GM13976 (cell line): ENCODE measurements around the gene NAALADL2.
"Not testable (repeated sequence)": the region's sequence is repeated elsewhere in the genome, so short reads cannot be mapped to it uniquely, and the experiment has no call there.

Experiments used
- DNase-seq: peaks from one replicate; pipeline ENCODE4 v3.0.0; 2012; ENCODE audit warnings: low spot score
- in situ Hi-C: fragments of 300-500 bp; cut with MboI; formaldehyde crosslinking; loops from one replicate; pipeline ENCODE4 v1.12.0; 2022; ENCODE audit warnings: low sequenced_read_pairs, mixed read lengths, inconsistent platforms; ENCODE audit not compliant: unreplicated experiment
- TF ChIP-seq, protein P1 (sequence below): IDR thresholded peaks from 2 replicates; pipeline ENCODE4 v1.5.1; 2012; ENCODE audit warnings: borderline replicate concordance, mild to moderate bottlenecking; ENCODE audit not compliant: insufficient read depth; ENCODE audit errors: extremely low read depth, missing control alignments, control extremely low read depth

The NAALADL2 gene

DNA sequence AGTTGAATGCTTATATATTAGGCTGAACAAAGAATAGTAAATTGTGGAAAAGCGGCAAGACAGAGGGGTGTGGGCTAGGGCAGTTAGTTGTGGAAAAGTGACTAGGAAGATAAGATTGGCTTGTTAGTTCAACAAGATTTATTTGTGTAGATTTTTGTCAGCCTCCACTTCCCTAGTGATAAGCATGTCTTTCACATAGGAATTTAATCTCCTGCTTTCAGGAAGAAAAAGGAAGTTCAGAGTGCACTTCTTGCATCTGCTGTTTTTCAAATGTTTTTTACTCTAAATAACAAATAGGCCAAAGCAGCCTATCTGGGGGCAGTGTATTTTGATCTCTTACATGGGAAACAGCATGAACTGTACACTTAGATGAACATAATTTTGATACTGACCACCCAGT, 919.9 kb downstream of the NAALADL2 start:
- TF ChIP-seq, protein P1, sequence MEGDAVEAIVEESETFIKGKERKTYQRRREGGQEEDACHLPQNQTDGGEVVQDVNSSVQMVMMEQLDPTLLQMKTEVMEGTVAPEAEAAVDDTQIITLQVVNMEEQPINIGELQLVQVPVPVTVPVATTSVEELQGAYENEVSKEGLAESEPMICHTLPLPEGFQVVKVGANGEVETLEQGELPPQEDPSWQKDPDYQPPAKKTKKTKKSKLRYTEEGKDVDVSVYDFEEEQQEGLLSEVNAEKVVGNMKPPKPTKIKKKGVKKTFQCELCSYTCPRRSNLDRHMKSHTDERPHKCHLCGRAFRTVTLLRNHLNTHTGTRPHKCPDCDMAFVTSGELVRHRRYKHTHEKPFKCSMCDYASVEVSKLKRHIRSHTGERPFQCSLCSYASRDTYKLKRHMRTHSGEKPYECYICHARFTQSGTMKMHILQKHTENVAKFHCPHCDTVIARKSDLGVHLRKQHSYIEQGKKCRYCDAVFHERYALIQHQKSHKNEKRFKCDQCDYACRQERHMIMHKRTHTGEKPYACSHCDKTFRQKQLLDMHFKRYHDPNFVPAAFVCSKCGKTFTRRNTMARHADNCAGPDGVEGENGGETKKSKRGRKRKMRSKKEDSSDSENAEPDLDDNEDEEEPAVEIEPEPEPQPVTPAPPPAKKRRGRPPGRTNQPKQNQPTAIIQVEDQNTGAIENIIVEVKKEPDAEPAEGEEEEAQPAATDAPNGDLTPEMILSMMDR: no peak
- in situ Hi-C loops: no loop called here
- no peak for DNase-seq

DNA sequence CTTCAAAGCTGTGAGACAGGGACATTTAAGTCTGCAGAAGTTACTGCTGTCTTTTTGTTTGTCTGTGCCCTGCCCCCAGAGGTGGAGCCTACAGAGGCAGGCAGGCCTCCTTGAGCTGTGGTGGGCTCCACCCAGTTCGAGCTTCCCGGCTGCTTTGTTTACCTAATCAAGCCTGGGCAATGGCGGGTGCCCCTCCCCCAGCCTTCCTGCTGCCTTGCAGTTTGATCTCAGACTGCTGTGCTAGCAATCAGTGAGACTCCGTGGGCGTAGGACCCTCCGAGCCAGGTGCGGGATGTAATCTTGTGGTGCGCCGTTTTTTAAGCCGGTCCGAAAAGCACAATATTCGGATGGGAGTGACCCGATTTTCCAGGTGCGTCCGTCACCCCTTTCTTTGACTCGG, 928.0 kb downstream of the NAALADL2 start:
- in situ Hi-C loops, DNase-seq: not testable (repeated sequence)

DNA sequence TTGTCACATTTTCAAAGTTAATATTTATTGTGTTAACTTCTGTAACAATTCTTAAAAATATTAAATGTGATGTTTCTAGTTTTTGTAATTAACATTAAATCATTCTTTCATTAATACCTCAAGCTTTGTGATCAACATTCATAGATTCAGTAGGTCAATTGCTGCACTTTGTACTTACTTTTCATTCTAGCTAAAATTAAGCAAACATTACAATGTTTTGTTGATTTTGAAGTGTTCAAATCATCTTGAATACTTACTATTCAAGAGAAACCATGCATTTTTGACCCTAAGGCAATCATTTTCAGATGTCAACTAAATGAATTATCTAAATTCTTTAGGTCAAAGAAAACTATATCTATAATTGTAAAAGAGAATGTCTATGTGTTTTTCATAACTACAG, 933.1 kb downstream of the NAALADL2 start:
- in situ Hi-C loops: no loop called here
- no peak for DNase-seq

DNA sequence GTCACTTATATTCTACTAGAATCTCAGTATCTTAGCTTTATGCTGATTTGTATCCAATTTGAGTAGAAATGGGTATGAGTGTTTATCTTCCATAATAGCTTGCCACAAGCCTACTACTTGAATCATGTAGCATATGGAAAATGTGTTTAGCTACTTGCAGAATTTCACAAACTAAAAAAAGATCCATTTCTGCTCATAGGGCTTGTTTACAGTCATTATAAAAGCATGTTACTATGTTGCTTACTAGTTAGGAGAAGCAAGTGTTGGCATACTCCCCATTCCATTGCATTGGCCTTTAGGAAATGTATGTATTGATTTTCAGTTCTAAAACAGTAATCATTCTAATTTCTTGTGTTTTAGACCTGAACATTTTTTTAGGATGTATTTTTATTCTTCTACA, 939.2 kb downstream of the NAALADL2 start:
- TF ChIP-seq, protein P1: no peak
- in situ Hi-C loops: no loop called here
- DNase-seq: no peak

More for the DNA sequence above, 933.1 kb downstream of the NAALADL2 start:
- TF ChIP-seq, protein P1: no peak

DNA sequence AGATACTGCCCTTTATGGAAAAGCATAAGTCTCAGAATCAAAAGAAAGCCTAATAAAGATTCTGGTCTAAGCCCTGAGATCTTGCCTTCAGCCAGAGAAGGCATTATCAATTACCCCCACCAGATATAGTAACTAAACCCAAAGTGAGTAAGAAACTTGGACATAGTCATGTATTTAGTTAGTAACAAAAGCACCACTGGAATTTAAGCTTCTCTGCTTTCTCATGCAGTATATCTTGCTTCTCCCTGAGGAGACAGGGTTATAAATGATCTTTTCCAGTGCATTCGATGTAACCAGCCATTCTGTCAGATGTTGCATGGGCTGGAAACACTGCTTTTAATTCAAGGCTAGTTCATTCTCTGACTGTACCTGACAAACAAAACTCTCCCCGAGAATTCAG, 946.7 kb downstream of the NAALADL2 start:
- DNase-seq: no peak
- TF ChIP-seq, protein P1: no peak
- in situ Hi-C loops: no loop called here

DNA sequence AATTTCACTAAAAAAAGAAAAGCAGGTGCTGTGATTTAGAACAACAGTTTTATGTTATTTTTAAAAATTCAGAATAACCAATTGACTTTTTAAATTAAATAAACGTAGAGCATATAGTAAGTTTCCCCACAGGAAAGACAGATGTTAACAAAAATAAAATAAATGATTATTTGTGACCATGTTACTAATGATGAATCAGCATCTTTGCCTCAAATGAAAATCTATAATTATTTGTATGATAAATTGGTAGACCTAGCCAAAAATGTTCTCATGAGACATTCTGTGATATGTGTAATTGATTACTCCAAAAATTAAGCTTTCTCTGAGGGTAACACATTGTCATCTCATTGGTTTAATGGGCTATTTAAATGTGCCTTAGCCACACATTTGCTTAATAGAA, 948.0 kb downstream of the NAALADL2 start:
- no peak for DNase-seq
- in situ Hi-C loops: no loop called here
- TF ChIP-seq, protein P1: no peak

DNA sequence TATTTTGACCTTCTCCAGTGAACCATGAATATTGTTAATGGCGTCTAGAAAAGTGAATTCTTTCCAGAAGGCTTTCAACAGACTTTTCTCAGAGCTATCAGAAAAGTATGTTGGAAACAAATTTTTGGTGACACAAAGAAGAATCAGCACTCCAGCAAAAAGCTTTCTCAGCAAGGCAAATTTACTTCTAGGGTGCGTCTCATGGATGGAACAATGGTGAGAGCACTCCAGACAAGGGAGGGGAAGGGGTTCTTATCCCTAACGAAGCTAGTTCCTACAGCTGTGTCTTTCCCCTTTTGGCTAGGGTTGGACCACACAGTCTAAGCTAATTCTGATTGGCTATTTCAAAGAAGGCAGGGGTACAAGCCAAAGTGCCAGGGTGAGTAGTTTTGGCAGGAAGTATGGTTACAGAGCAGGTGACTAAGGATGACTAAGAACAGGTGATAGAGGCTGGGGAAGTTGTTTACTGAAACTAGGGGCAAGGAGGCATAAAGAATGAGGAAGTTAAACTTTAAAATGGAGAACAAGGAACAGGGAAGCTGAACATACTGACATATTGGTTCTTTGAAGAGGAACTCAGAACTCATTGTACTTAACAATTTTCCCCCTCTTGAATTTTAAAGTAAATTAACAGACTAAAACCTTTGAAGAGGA, 959.8 kb downstream of the NAALADL2 start:
- in situ Hi-C loops: no loop called here
- no peak for DNase-seq
- TF ChIP-seq, protein P1: no peak

DNA sequence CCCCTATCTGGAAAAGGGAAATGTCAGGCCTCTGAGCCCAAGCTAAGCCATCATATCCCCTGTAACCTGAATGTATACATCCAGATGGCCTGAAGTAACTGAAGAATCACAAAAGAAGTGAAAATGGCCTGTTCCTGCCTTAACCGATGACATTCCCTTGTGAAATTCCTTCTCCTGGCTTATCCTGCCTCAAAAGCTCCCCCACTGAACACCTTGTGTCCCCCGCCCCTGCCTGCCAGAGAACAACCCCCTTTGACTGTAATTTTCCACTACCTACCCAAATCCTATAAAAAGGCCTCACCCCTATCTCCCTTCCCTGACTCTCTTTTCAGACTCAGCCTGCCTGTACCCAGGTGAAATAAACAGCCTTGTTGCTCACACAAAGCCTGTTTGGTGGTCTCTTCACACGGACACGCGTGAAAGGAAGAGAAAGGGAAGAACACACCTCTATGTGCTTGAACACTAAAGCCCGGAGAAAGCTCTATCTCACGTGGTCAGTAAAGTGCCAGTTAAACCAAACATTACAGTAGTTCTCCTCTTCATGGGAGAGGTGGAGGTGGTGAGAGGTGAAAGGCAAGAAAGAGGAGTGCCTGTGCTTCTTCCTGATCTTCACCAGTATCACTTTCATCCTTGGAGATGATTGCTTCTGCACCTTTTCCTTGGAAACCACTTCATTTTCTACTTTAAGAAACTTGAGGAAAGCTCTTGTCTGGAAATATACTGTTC, 963.8 kb downstream of the NAALADL2 start:
- in situ Hi-C loops, DNase-seq: not testable (repeated sequence)

DNA sequence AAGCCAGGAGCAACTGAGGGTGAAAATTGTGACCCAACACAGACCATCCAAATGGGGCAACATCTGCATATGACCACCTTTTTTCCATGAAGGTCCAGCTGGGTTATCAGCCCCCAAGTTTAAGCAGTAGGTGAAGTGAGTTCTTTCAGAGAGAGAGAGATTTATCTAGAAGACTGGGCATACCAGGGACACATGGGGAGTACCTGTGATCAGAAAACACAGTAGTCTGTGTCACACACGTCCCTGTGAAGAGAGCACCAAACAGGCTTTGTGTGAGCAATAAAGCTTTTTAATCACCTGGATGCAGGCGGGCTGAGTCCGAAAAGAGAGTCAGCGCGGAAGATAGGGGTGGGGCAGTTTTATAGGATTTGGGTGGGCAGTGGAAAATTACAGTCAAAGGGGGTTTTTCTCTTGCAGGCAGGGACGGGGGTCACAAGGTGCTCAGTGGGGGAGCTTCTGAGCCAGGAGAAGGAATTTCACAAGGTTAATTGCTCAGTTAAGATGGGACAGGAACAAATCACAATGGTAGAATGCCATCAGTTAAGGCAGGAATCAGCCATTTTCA, 966.0 kb downstream of the NAALADL2 start:
- in situ Hi-C loops, DNase-seq: not testable (repeated sequence)
